Transverse colon (tissue), 4 donors: ENCODE data around the gene CHCT1. TPM values are rescaled to one million over a fixed set of nuclear protein-coding genes. Genes with fewer than 3 reads are reported as not detected.

ENCODE experiments used
- DNase-seq: peaks from one replicate; pipeline ENCODE4 v3.0.0-alpha.2; 2019
- H3K27ac ChIP-seq, 4 donors: fragments of 200-600 bp; sonication (generic); 2 replicates each; pipeline ENCODE4 v1.5.1; 2016 to 2018; ENCODE audit warnings: inconsistent platforms in 4 of 4
- H3K27me3 ChIP-seq: fragments of 200-600 bp; sonication (generic); 2 replicates; pipeline ENCODE4 v1.5.1; 2017; ENCODE audit warnings: inconsistent platforms
- H3K36me3 ChIP-seq, 4 donors: fragments of 200-600 bp; sonication (generic); 2 replicates each; pipeline ENCODE4 v1.5.1; 2017 to 2019; ENCODE audit warnings: inconsistent platforms in 4 of 4
- H3K4me1 ChIP-seq, 4 donors: fragments of 200-600 bp; sonication (generic); 2 replicates each; pipeline ENCODE4 v1.5.1; 2017 to 2020; ENCODE audit warnings: inconsistent platforms in 4 of 4
- H3K4me3 ChIP-seq, 4 donors: fragments of 200-600 bp; sonication (generic); 1 replicate in 1 of 4; 2 replicates in 3 of 4; pipeline versions ENCODE4 v1.5.1 to v1.6.1; 2017 to 2019; ENCODE audit warnings: inconsistent platforms in 4 of 4
- H3K9me3 ChIP-seq, 2 donors: fragments of 200-600 bp; sonication (generic); 2 replicates each; pipeline ENCODE4 v1.5.1; 2017 to 2019; ENCODE audit warnings: inconsistent platforms in 2 of 2
- CTCF ChIP-seq, 5 experiments: fragments of 200-600 bp in 3 of 5; fragments of 450-650 bp in 2 of 5; sonication (generic) in 3 of 5; IDR thresholded peaks; 1 replicate in 2 of 5; 2 replicates in 3 of 5; pipeline ENCODE4 v1.5.1; 2016 to 2017; ENCODE audit warnings: antibody characterized with exemption in 5 of 5, inconsistent platforms in 3 of 5, mild to moderate bottlenecking in 2 of 5, moderate library complexity in 1 of 5
- EP300 ChIP-seq: sonication (generic); formaldehyde crosslinking; IDR thresholded peaks from one replicate; pipeline ENCODE4 v1.6.1; 2017; ENCODE audit warnings: antibody characterized with exemption, low read depth
- POLR2A ChIP-seq: fragments of 450-650 bp; IDR thresholded peaks from one replicate; pipeline ENCODE4 v1.6.1; 2016; ENCODE audit warnings: antibody characterized with exemption, mild to moderate bottlenecking, moderate library complexity
- POLR2AphosphoS5 ChIP-seq, 3 donors: sonication (generic); formaldehyde crosslinking; IDR thresholded peaks; one replicate each; pipeline ENCODE4 v1.6.1; 2016; ENCODE audit warnings: antibody characterized with exemption in 3 of 3
- WGBS, 2 donors: methylation state at CpG; one replicate each; pipeline ENCODE4 v1.1.5; 2018; ENCODE audit warnings: low coverage in 1 of 2; 5-methylcytosine and 5-hydroxymethylcytosine counted together
- in situ Hi-C, 4 donors: fragments of 200-750 bp; cut with MboI; loops; one replicate each; pipeline versions ENCODE4 v1.15.0 to v1.15.1; 2017; ENCODE audit warnings: low sequenced_read_pairs in 3 of 4, low pct_ligation_motif_present in 1 of 4, low pct_unique_long_range_greater_than_20kb in 1 of 4
- intact Hi-C: fragments of 100-400 bp; cut with DNase I; formaldehyde crosslinking; loops from one replicate; pipeline ENCODE4 v1.15.1; 2023; ENCODE audit warnings: low total_unique reads
- total RNA-seq, 4 donors: library from RNA; depleted of rRNA; stranded (reverse); fragments of >200 nt; gene quantifications; one replicate each; pipeline ENCODE4 v1.1.0, GENCODE V29; 2016

The CHCT1 gene
- total RNA-seq, 4 donors from 2014 or later = not detected

- Histone ChIP-seq H3K9me3 (no peaks in the 10 kb centered on the region), H3K27me3 (no peaks in the 10 kb centered on the region), H3K27ac (no peak overlapping the region), H3K4me3 (no peak overlapping the region), H3K36me3 (no peaks in the 10 kb centered on the region), H3K4me1 (peaks cover under 1 to 11% (median 6%) of the 10 kb centered on the region in 4 donors)
- intact Hi-C loops (no loop called here), in situ Hi-C loops (no loop called here)
- 77 to 89% methylated on average over 4 of the region's 4 CpGs for WGBS, 2 donors
- TF ChIP-seq POLR2AphosphoS5 (IDR thresholded peaks at IDR 0.05) = no peak
- TF ChIP-seq POLR2A = no peak
- TF ChIP-seq CTCF (IDR thresholded peaks at IDR 0.05) = no peak
- TF ChIP-seq EP300 = no peak
- no peak for DNase-seq
These were observed 26.7 kb upstream of the CHCT1 start for GRCh38 chr17:60395508-60396065.

- Histone ChIP-seq H3K27me3 (no peaks in the 10 kb centered on the region), H3K9me3 (no peaks in the 10 kb centered on the region), H3K4me3 (no peak overlapping the region), H3K4me1 (peaks cover 0 to 6% (median 2%) of the 10 kb centered on the region in 4 donors), H3K27ac (no peak overlapping the region), H3K36me3 (no peaks in the 10 kb centered on the region)
- no peak for DNase-seq
- 69 to 72% methylated on average over 3 of the region's 3 CpGs for WGBS, 2 donors
- TF ChIP-seq POLR2A (no peak), EP300 (no peak), CTCF (IDR thresholded peaks at IDR 0.05) (no peak), POLR2AphosphoS5 (IDR thresholded peaks at IDR 0.05) (no peak)
- in situ Hi-C loops (no loop called here), intact Hi-C loops (no loop called here)
These were observed 25.9 kb upstream of the CHCT1 start for GRCh38 chr17:60396412-60396811.

- intact Hi-C loops (no loop called here), in situ Hi-C loops (no loop called here)
- Histone ChIP-seq H3K36me3 (no peaks in the 10 kb centered on the region), H3K27me3 (no peaks in the 10 kb centered on the region), H3K9me3 (no peaks in the 10 kb centered on the region), H3K4me3 (no peak overlapping the region), H3K4me1 (peaks cover 0 to 1% (median 0%) of the 10 kb centered on the region in 4 donors), H3K27ac (peak overlapping the region in 2 of 4 donors; percentile 18 to 64)
- WGBS, 2 donors = 66 to 70% methylated on average over 2 to 3 of the region's 3 CpGs
- DNase-seq = no peak
- TF ChIP-seq EP300 (no peak), POLR2A (no peak), CTCF (IDR thresholded peaks at IDR 0.05) (no peak), POLR2AphosphoS5 (IDR thresholded peaks at IDR 0.05) (no peak)
These were observed 23.9 kb upstream of the CHCT1 start for GRCh38 chr17:60398227-60398959.

DNA sequence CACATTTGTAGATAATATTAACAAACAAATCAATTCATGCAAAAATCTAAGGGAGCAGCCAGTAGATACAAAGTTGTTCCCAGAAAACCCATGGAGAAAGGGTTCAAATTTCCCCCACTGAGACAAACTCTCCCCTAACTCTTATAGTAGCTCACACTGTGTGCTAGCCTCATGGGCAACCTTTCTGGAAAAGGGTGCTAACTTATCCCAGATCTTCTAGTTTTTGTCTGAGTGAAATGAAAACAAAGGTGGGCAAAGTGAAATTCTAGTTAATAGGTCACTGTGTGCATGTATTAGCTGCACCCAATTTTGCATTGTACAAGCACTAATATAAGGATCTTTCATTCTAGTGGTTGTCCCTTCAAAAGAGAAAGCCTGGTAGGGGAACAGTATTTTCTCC, 20.5 kb upstream of the CHCT1 start:
- no peak for DNase-seq
- Histone ChIP-seq H3K4me1 (no peaks in the 10 kb centered on the region), H3K27me3 (no peaks in the 10 kb centered on the region), H3K4me3 (no peak overlapping the region), H3K36me3 (no peaks in the 10 kb centered on the region), H3K27ac (no peak overlapping the region), H3K9me3 (no peaks in the 10 kb centered on the region)
- TF ChIP-seq CTCF (IDR thresholded peaks at IDR 0.05) = no peak
- TF ChIP-seq POLR2AphosphoS5 (IDR thresholded peaks at IDR 0.05) = no peak
- no peak for TF ChIP-seq EP300
- TF ChIP-seq POLR2A = no peak
- in situ Hi-C loops = loop anchor here in 1 of 4 donors (25.0 kb wide), 1 partner anchor 265 kb away; the partner anchor contains the start of gene CA4
- intact Hi-C loops = no loop called here
